Spleen (tissue), 11 donors: ENCODE data around the gene ENO3. TPM values are rescaled to one million over a fixed set of nuclear protein-coding genes. Genes with fewer than 3 reads are reported as not detected.

Experiments used
- DNase-seq: peaks from one replicate; pipeline ENCODE4 v3.0.0-alpha.2; 2020
- H3K27ac ChIP-seq, 8 donors: fragments of 200-600 bp; sonication (generic) in 7 of 8; 1 replicate in 4 of 8; 2 replicates in 4 of 8; pipeline versions ENCODE4 v1.5.0 to v1.8.0; 2016 to 2021; ENCODE audit warnings: inconsistent platforms in 4 of 8, mild to moderate bottlenecking in 4 of 8, moderate library complexity in 1 of 8
- H3K27me3 ChIP-seq, 7 donors: fragments of 200-600 bp; sonication (generic) in 6 of 7; replicated peaks in 1 of 7; 1 replicate in 4 of 7; 2 replicates in 3 of 7; pipeline versions ENCODE4 v1.5.0 to v1.8.0; 2016 to 2021; ENCODE audit warnings: inconsistent platforms in 3 of 7, mild to moderate bottlenecking in 1 of 7
- H3K36me3 ChIP-seq, 6 donors: fragments of 200-600 bp; sonication (generic) in 5 of 6; 1 replicate in 4 of 6; 2 replicates in 2 of 6; pipeline versions ENCODE4 v1.5.0 to v1.8.0; 2016 to 2021; ENCODE audit warnings: inconsistent platforms in 2 of 6
- H3K4me1 ChIP-seq, 6 donors: fragments of 200-600 bp; sonication (generic) in 5 of 6; 1 replicate in 3 of 6; 2 replicates in 3 of 6; pipeline versions ENCODE4 v1.5.0 to v1.8.0; 2016 to 2021; ENCODE audit warnings: inconsistent platforms in 3 of 6
- H3K4me3 ChIP-seq, 8 donors: fragments of 200-600 bp; sonication (generic) in 7 of 8; 1 replicate in 4 of 8; 2 replicates in 4 of 8; pipeline versions ENCODE4 v1.5.0 to v1.8.0; 2016 to 2021; ENCODE audit warnings: inconsistent platforms in 4 of 8, mild to moderate bottlenecking in 4 of 8, moderate library complexity in 2 of 8
- H3K9me3 ChIP-seq, 8 donors: fragments of 200-600 bp; sonication (generic) in 7 of 8; 1 replicate in 4 of 8; 2 replicates in 4 of 8; pipeline versions ENCODE4 v1.5.0 to v1.8.0; 2016 to 2021; ENCODE audit warnings: inconsistent platforms in 4 of 8
- CTCF ChIP-seq, 11 experiments: fragments of 200-600 bp in 7 of 11; fragments of 450-650 bp in 4 of 11; sonication (generic) in 4 of 11; IDR thresholded peaks in 8 of 11; conservative IDR thresholded peaks in 3 of 11; 1 replicate in 7 of 11; 2 replicates in 4 of 11; pipeline versions ENCODE4 v1.4.0 to v1.8.0; 2016 to 2021; ENCODE audit warnings: antibody characterized with exemption in 11 of 11, inconsistent platforms in 4 of 11, mild to moderate bottlenecking in 1 of 11
- POLR2A ChIP-seq, 3 donors: fragments of 450-650 bp; IDR thresholded peaks; one replicate each; pipeline ENCODE4 v1.5.1; 2017; ENCODE audit warnings: antibody characterized with exemption in 3 of 3, mild to moderate bottlenecking in 1 of 3
- POLR2AphosphoS5 ChIP-seq, 3 donors: sonication (generic); formaldehyde crosslinking; IDR thresholded peaks; one replicate each; pipeline ENCODE4 v1.5.1; 2017; ENCODE audit warnings: antibody characterized with exemption in 3 of 3
- WGBS, 5 donors: extraction: QIAGEN DNeasy Blood & Tissue Kit in 3 of 5; methylation state at CpG; one replicate each; pipeline versions ENCODE4 v1.1.5 to v1.1.7; 2013 to 2018; 5-methylcytosine and 5-hydroxymethylcytosine counted together
- intact Hi-C: fragments of 100-400 bp; cut with DNase I; formaldehyde crosslinking; loops from one replicate; pipeline ENCODE4 v1.15.0; 2023; ENCODE audit warnings: low total_unique reads
- polyA plus RNA-seq, 3 donors: library from polyadenylated mRNA; stranded (reverse); fragments of 200-250 nt; gene quantifications; one replicate each; pipeline ENCODE4 v1.2.1, GENCODE V29; 2013
- total RNA-seq, 7 donors: library from RNA; depleted of rRNA in 3 of 7; stranded (reverse); fragments of >200 nt in 3 of 7; fragmentation: NEBNext Ultra II Directional in 4 of 7; extraction: Animal tissue kit (Norgen Biotek cat#: 25700) in 4 of 7; gene quantifications; one replicate each; pipeline versions ENCODE4 v1.1.0 to v1.2.1, GENCODE V29; 2016 to 2021
- donor health status: healthy with polysubstance abuse.
- donor health status: DM: no; HTN: no; CAD: no; lungs with moderate emphysema.
- donor health status: DM: no; HTN: no; CAD: no.
- donor health status: Bipolar disorder and iron deficiency.
- donor health status: healthy.
- donor health status: DM: no; HTN: no; CAD: no.
- donor health status: DM: yes; HTN: yes; CAD: no.

ENO3 gene
- total and polyA plus RNA-seq, 10 donors, result 3.1 to 23.4 (median 10.2) TPM

GRCh38 chr17:4948166-4948930 is 2.6 kb upstream of the ENO3 start, which contains the start of gene PFN1:
Gene PFN1, minus strand, starts transcription at chr17:4948530. Its CDS starts 136 bp downstream, at chr17:4948394.
- Histone ChIP-seq H3K27me3 (no peaks in the 10 kb centered on the region), H3K4me1 (peaks cover 44 to 72% (median 54%) of the 10 kb centered on the region in 6 donors), H3K9me3 (no peaks in the 10 kb centered on the region), H3K4me3 (peak within 1 kb of the TSS; percentile 78 to 100 (median 98)), H3K36me3 (peaks cover 0 to 40% (median 31%) of the 10 kb centered on the region in 6 donors), H3K27ac (peak within 1 kb of the TSS; percentile 94 to 99 (median 98))
- peak; percentile 96 for DNase-seq
- intact Hi-C loops, result no loop called here
- WGBS, 5 donors, result 0 to 1% (median 0%) methylated on average over 12 to 59 of the region's 59 CpGs
- TF ChIP-seq POLR2A (IDR thresholded peaks at IDR 0.05), result peak; percentile 53 to 90 (median 82)
- TF ChIP-seq CTCF (IDR thresholded peaks at IDR 0.05 in 8 of 11, conservative IDR thresholded peaks at IDR 0.05 in 3 of 11), result peak in 1 of 11 experiments; percentile 9
- peak; percentile 93 to 94 (median 93) for TF ChIP-seq POLR2AphosphoS5 (IDR thresholded peaks at IDR 0.05)

- intact Hi-C loops, result no loop called here
- no peaks in the 10 kb centered on the region for H3K27me3 ChIP-seq
- H3K27ac ChIP-seq, result peak overlapping the region; percentile 89 to 99 (median 98)
- peaks cover 38 to 66% (median 48%) of the 10 kb centered on the region in 6 donors for H3K4me1 ChIP-seq
- peak overlapping the region; percentile 78 to 100 (median 98) for H3K4me3 ChIP-seq
- H3K36me3 ChIP-seq, result peaks cover 0 to 34% (median 27%) of the 10 kb centered on the region in 6 donors
- DNase-seq, result peak; percentile 96
- H3K9me3 ChIP-seq, result no peaks in the 10 kb centered on the region
- WGBS, 5 donors, result 0 to 1% (median 0%) methylated on average over 27 to 40 of the region's 40 CpGs
- TF ChIP-seq POLR2A (IDR thresholded peaks at IDR 0.05), result no peak
- no peak for TF ChIP-seq CTCF (IDR thresholded peaks at IDR 0.05 in 8 of 11, conservative IDR thresholded peaks at IDR 0.05 in 3 of 11)
- peak in 2 of 3 donors; percentile 57 to 66 for TF ChIP-seq POLR2AphosphoS5 (IDR thresholded peaks at IDR 0.05)
Measured at GRCh38 chr17:4948931-4949320, 2.0 kb upstream of the ENO3 start.

- H3K4me3 ChIP-seq, result peak overlapping the region; percentile 78 to 100 (median 98)
- H3K27ac ChIP-seq, result peak overlapping the region; percentile 89 to 99 (median 98)
- peaks cover 32 to 61% (median 43%) of the 10 kb centered on the region in 6 donors for H3K4me1 ChIP-seq
- intact Hi-C loops, result no loop called here
- TF ChIP-seq POLR2A (IDR thresholded peaks at IDR 0.05), result peak in 1 of 3 donors; percentile 26
- TF ChIP-seq POLR2AphosphoS5 (IDR thresholded peaks at IDR 0.05), result peak; percentile 64 to 72 (median 69)
- peak in 1 of 11 experiments; percentile 9 for TF ChIP-seq CTCF (IDR thresholded peaks at IDR 0.05 in 8 of 11, conservative IDR thresholded peaks at IDR 0.05 in 3 of 11)
- H3K36me3 ChIP-seq, result peaks cover 0 to 28% (median 23%) of the 10 kb centered on the region in 6 donors
- no peaks in the 10 kb centered on the region for H3K9me3 ChIP-seq
- no peaks in the 10 kb centered on the region for H3K27me3 ChIP-seq
- WGBS, 5 donors, result 0 to 1% (median 0%) methylated on average over 5 to 75 of the region's 75 CpGs
- peak; percentile 94 for DNase-seq
Measured at GRCh38 chr17:4949321-4950074, 1.4 kb upstream of the ENO3 start.
